Cardiac fibroblast (primary cell): ENCODE measurements around the gene TOP3B.
"Not testable (repeated sequence)": the region's sequence is repeated elsewhere in the genome, so short reads cannot be mapped to it uniquely, and the experiment has no call there.

Source experiments
- DNase-seq, 2 donors: peaks; one replicate each; pipeline versions ENCODE4 v3.0.0 to v3.0.0-alpha.2; 2010; ENCODE audit warnings: low read depth in 2 of 2
- H3K4me3 ChIP-seq, 2 donors: replicated peaks in 1 of 2; 1 replicate in 1 of 2; 2 replicates in 1 of 2; pipeline ENCODE4 v1.5.1; 2011; ENCODE audit warnings: low read depth in 2 of 2, low read length in 2 of 2, mild to moderate bottlenecking in 2 of 2, moderate library complexity in 1 of 2
- CTCF ChIP-seq: IDR thresholded peaks from one replicate; pipeline ENCODE4 v1.5.1; 2011; ENCODE audit warnings: low read depth, mild to moderate bottlenecking, low read length, inconsistent platforms

The TOP3B gene

DNA sequence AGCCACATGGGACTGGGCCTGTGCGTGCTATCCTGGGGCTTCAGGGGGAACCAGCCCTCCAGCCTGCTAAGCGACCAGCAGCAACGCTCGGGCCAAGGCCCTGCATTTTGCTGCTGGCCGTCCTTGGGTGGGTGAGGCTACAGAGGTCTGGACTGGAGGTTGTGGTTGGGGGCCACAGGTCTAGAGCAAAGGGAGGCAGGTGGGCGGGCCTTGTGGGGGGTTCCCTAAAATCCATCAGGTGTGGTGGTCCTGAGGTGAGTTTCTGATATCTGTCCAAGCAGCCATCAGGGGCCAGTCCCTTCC lies 64.7 kb downstream of the TOP3B start:
- TF ChIP-seq CTCF, result no peak
- DNase-seq, result no peak

DNA sequence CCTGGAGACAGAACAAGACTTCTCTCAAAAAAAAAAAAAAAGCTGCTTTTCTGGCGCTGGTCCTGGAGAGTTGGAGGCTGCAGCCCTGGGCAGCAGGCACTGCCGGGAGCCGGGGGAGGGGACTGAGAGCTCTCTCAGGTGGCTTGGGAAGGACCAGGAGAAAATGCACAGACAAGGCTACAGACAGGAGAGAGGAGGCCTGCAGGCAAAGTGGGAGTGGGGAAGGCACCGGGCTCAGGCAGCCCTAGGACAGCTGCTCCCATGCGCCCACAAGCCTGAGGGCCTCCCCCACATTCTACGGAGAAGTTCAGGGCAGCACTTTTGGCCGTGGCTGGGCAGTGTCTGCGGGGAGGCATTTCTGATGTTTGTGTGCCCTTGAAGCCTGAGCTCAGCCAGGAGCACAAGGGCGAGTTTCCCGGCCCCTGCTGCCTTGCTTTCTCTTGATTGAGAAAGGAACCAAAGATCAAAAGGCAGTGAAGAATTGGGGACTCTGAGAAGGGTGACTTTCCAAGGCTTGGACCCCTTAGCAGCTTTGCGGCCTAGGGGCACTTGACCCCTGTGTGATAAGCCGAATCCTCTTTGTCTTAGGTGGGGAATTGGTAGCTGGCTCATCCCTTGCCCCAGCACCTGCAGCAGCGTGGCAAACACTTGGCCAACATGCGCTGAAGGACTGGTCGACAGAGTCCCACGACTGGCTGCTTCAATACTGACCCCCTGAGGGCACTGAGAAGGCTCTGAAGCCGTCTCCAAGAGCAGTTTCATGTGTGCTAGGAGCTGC lies 65.2 kb downstream of the TOP3B start:
- no peak overlapping the region for H3K4me3 ChIP-seq
- TF ChIP-seq CTCF, result no peak
- peak in 1 of 2 donors; percentile 64 for DNase-seq

More for the DNA sequence above, 64.7 kb downstream of the TOP3B start:
- H3K4me3 ChIP-seq, result no peak overlapping the region

- H3K4me3 ChIP-seq, result no peak overlapping the region
- no peak for DNase-seq
- TF ChIP-seq CTCF, result no peak
Observed at GRCh38 chr22:21916309-21916918, 66.2 kb downstream of the TOP3B start.

DNA sequence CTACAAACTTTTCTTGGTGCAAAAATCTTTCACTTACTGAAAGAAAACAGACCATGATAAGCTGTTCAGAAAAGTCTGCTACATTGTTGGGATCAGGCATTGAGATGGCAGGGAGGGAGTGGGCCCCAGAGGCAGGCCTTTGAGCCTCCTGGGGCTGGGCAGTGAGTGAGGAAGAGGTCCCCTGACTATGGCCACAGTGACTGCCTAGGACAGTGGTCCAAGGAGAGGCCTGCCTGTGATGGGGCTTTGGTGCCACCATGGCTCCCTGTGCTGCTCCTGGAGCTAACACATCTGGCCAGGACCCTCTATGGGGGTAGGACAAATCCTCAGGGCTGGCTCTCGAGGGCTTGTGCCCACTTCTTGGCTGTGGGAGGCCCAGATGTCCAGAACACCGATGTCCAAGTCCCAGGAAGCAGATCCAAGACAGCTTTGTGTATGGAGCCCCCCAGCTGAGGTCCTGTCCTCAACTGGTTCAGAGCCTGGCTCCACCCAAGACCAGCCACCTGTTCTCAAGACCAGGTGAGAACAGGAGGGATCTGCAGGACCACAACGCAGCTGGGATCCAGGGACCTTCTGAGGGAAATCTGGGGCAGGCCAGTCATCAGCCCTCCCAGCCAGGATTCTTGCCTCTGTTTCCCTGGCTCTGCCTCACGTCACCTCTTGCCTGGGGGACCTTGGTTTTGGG lies 66.8 kb downstream of the TOP3B start:
- no peak for DNase-seq
- no peak for TF ChIP-seq CTCF
- H3K4me3 ChIP-seq, result no peak overlapping the region

- not testable (repeated sequence) for H3K4me3 ChIP-seq, DNase-seq
Observed at GRCh38 chr22:21914033-21914642, 68.4 kb downstream of the TOP3B start.

- DNase-seq, H3K4me3 ChIP-seq: not testable (repeated sequence)
Observed at GRCh38 chr22:21910367-21910766, 72.2 kb downstream of the TOP3B start.

DNA sequence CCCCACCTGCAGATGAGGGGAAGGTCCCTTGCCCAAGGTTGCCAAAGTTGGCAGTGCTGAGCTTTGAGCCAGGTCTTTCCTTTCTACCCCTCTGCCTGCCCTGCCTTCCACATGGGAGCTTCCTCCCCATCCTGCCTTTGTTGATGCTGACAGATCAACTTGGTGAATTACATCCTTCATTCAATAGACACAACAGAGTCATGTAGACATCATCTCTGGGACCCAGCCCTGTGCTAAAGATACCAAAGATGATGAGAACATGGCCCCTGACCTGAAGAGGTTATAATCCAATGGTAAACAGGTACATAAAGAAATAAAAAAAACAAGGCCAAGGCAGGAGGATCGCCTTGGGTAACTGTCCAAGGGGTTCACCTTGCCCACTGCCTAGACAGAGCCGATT lies 72.7 kb downstream of the TOP3B start:
- no peak for TF ChIP-seq CTCF
- no peak for DNase-seq
- no peak overlapping the region for H3K4me3 ChIP-seq
